H1 (cell line): ENCODE data around the gene VPS13D. TPM values are rescaled to one million over a fixed set of nuclear protein-coding genes. Genes with fewer than 3 reads are reported as not detected.

Source experiments
- CTCF ChIA-PET: fragments of 300-600 bp; sonication (Branson Sonifier 250); formaldehyde crosslinking; loops from one replicate; lab custom pipeline; 2021; ENCODE audit not compliant: partially characterized antibody; lab: Charles Lee
- POLR2A ChIA-PET: fragments of 300-600 bp; sonication (Branson Sonifier 250); formaldehyde crosslinking; loops from one replicate; lab custom pipeline; 2021; ENCODE audit warnings: inconsistent platforms; ENCODE audit not compliant: partially characterized antibody; lab: Charles Lee
- DNase-seq, 2 experiments: peaks; one replicate each; pipeline versions ENCODE4 v3.0.0 to v3.0.0-alpha.2; 2010 to 2022; ENCODE audit warnings: low spot score in 2 of 2, low read depth in 1 of 2, mixed read lengths in 1 of 2
- FAIRE-seq: peaks from 2 replicates; lab custom pipeline; 2011; peaks lifted over from hg19 to GRCh38; lab: Jason Lieb, UNC
- H2AFZ ChIP-seq: 2 replicates; pipeline ENCODE4 v1.8.1; 2012; ENCODE audit warnings: low read length, inconsistent platforms
- H2AK5ac ChIP-seq: 2 replicates; pipeline ENCODE4 v1.6.1; 2013; ENCODE audit warnings: low read depth, low read length
- H2BK120ac ChIP-seq: replicated peaks from 2 replicates; pipeline ENCODE3; 2013; ENCODE audit warnings: low read depth, low read length, inconsistent platforms
- H2BK12ac ChIP-seq: 2 replicates; pipeline ENCODE4 v1.6.1; 2013; ENCODE audit warnings: low read depth, low read length
- H2BK15ac ChIP-seq: 2 replicates; pipeline ENCODE4 v1.6.1; 2013; ENCODE audit warnings: low read length
- H2BK20ac ChIP-seq: 2 replicates; pipeline ENCODE4 v1.6.1; 2013; ENCODE audit warnings: low read length
- H2BK5ac ChIP-seq: 2 replicates; pipeline ENCODE4 v1.6.1; 2013; ENCODE audit warnings: low read depth, low read length
- H3K14ac ChIP-seq: 2 replicates; pipeline ENCODE4 v1.6.1; 2013; ENCODE audit warnings: inconsistent platforms; ENCODE audit not compliant: insufficient read length
- H3K18ac ChIP-seq: 2 replicates; pipeline ENCODE4 v1.6.1; 2013; ENCODE audit warnings: low read length; ENCODE audit errors: extremely low read depth
- H3K23ac ChIP-seq: 2 replicates; pipeline ENCODE4 v1.6.1; 2013; ENCODE audit warnings: inconsistent platforms; ENCODE audit not compliant: insufficient read length
- H3K23me2 ChIP-seq: 2 replicates; pipeline ENCODE4 v1.6.1; 2013; ENCODE audit warnings: low read depth, low read length
- H3K27ac ChIP-seq: 2 replicates; pipeline ENCODE4 v1.6.1; 2011; ENCODE audit warnings: low read depth, low read length, inconsistent platforms
- H3K27me3 ChIP-seq, 4 experiments: replicated peaks in 1 of 4; 1 replicate in 1 of 4; 2 replicates in 3 of 4; pipeline versions ENCODE4 v1.6.1 to v1.8.1; 2011 to 2013; ENCODE audit warnings: low read length in 3 of 4, mild to moderate bottlenecking in 3 of 4, inconsistent platforms in 2 of 4, mixed read lengths in 2 of 4, moderate library complexity in 1 of 4; ENCODE audit not compliant: control insufficient read depth in 3 of 4, insufficient read depth in 3 of 4; ENCODE audit errors: extremely low read depth in 1 of 4
- H3K36me3 ChIP-seq, 4 experiments: 2 replicates each; pipeline versions ENCODE4 v1.6.1 to v1.8.1; 2011 to 2013; ENCODE audit warnings: mild to moderate bottlenecking in 4 of 4, low read length in 3 of 4, moderate library complexity in 2 of 4, control low read depth in 1 of 4, inconsistent platforms in 1 of 4; ENCODE audit not compliant: insufficient read depth in 4 of 4, control insufficient read depth in 2 of 4
- H3K4ac ChIP-seq: replicated peaks from 2 replicates; pipeline ENCODE3; 2013; ENCODE audit warnings: low read length, low read depth, mixed read lengths, inconsistent platforms; ENCODE audit not compliant: insufficient read length
- H3K4me1 ChIP-seq, 4 experiments: replicated peaks in 1 of 4; 1 replicate in 1 of 4; 2 replicates in 3 of 4; pipeline versions ENCODE4 v1.6.1 to v1.8.1; 2011 to 2013; ENCODE audit warnings: low read length in 3 of 4, inconsistent platforms in 2 of 4, mixed read lengths in 1 of 4; ENCODE audit not compliant: insufficient read depth in 4 of 4, control insufficient read depth in 3 of 4
- H3K4me2 ChIP-seq, 2 experiments: 2 replicates each; pipeline versions ENCODE4 v1.6.1 to v1.8.1; 2011 to 2013; ENCODE audit warnings: low read depth in 2 of 2, low read length in 2 of 2, control low read depth in 1 of 2, inconsistent platforms in 1 of 2, mild to moderate bottlenecking in 1 of 2; ENCODE audit not compliant: insufficient read depth in 1 of 2
- H3K4me3 ChIP-seq, 4 experiments: fragments of 200-600, 300-600 bp in 1 of 4; sonication (generic), shearing (Covaris generic), sonication (Bioruptor Twin) in 1 of 4; 2 replicates each; pipeline versions ENCODE4 v1.5.1 to v1.8.1; 2011 to 2016; ENCODE audit warnings: low read length in 4 of 4, low read depth in 3 of 4, control low read depth in 2 of 4, inconsistent platforms in 2 of 4, mild to moderate bottlenecking in 2 of 4, mixed read lengths in 1 of 4, moderate library complexity in 1 of 4; ENCODE audit not compliant: insufficient read depth in 2 of 4; ENCODE audit errors: extremely low read depth in 1 of 4
- H3K56ac ChIP-seq: replicated peaks from 2 replicates; pipeline ENCODE3; 2013; ENCODE audit warnings: low read depth, mild to moderate bottlenecking, mixed read lengths, low read length, inconsistent platforms; ENCODE audit not compliant: insufficient read length
- H3K79me1 ChIP-seq: 2 replicates; pipeline ENCODE4 v1.6.1; 2013; ENCODE audit warnings: low read depth, low read length, control low read depth
- H3K79me2 ChIP-seq, 2 experiments: 2 replicates each; pipeline versions ENCODE4 v1.6.1 to v1.8.1; 2012 to 2013; ENCODE audit warnings: low read length in 2 of 2, mild to moderate bottlenecking in 2 of 2, inconsistent platforms in 1 of 2; ENCODE audit not compliant: insufficient read depth in 2 of 2, control insufficient read depth in 1 of 2
- H3K9ac ChIP-seq, 4 experiments: replicated peaks in 1 of 4; 1 replicate in 1 of 4; 2 replicates in 3 of 4; pipeline versions ENCODE4 v1.6.1 to v1.8.1; 2011 to 2013; ENCODE audit warnings: low read depth in 3 of 4, low read length in 3 of 4, control low read depth in 2 of 4, mild to moderate bottlenecking in 2 of 4, moderate library complexity in 2 of 4, inconsistent platforms in 1 of 4; ENCODE audit errors: extremely low read depth in 1 of 4
- H3K9me3 ChIP-seq, 2 experiments: 2 replicates each; pipeline versions ENCODE4 v1.6.1 to v1.8.1; 2012 to 2013; ENCODE audit warnings: mild to moderate bottlenecking in 2 of 2, moderate library complexity in 2 of 2, control low read depth in 1 of 2, inconsistent platforms in 1 of 2, low read depth in 1 of 2, low read length in 1 of 2, mixed read lengths in 1 of 2; ENCODE audit not compliant: insufficient read depth in 2 of 2
- H4K20me1 ChIP-seq, 2 experiments: replicated peaks in 1 of 2; 2 replicates each; pipeline versions ENCODE3 to v1.8.1; 2011 to 2013; ENCODE audit warnings: inconsistent platforms in 2 of 2, low read length in 2 of 2, mild to moderate bottlenecking in 1 of 2; ENCODE audit not compliant: insufficient read depth in 2 of 2, control insufficient read depth in 1 of 2
- H4K5ac ChIP-seq: 2 replicates; pipeline ENCODE4 v1.6.1; 2013; ENCODE audit warnings: low read length, low read depth, mixed read lengths, inconsistent platforms; ENCODE audit not compliant: insufficient read length
- H4K8ac ChIP-seq: 2 replicates; pipeline ENCODE4 v1.8.0; 2013; ENCODE audit warnings: mild to moderate bottlenecking, moderate library complexity, low read length, inconsistent platforms; ENCODE audit not compliant: insufficient read depth; ENCODE audit errors: extremely low read depth
- H4K91ac ChIP-seq: replicated peaks from 2 replicates; pipeline ENCODE3; 2013; ENCODE audit warnings: low read length, mixed read lengths, inconsistent platforms; ENCODE audit not compliant: insufficient read length
- BRCA1 ChIP-seq: IDR thresholded peaks from 2 replicates; pipeline ENCODE4 v1.6.1; 2012; ENCODE audit warnings: low read depth, low read length, improper control_type of control experiment
- CEBPB ChIP-seq: IDR thresholded peaks from 2 replicates; pipeline ENCODE4 v1.6.1; 2012; ENCODE audit warnings: low read depth, low read length
- CHD1 ChIP-seq: IDR thresholded peaks from 2 replicates; pipeline ENCODE4 v1.6.1; 2012; ENCODE audit warnings: low read depth, low read length, improper control_type of control experiment
- EGR1 ChIP-seq: IDR thresholded peaks from 2 replicates; pipeline ENCODE4 v1.6.1; 2011; ENCODE audit warnings: low read depth, low read length, borderline replicate concordance
- EZH2 ChIP-seq: fragments of 200-600 bp; sonication (generic); IDR thresholded peaks from 2 replicates; pipeline ENCODE4 v1.7.1; 2012; ENCODE audit warnings: low read depth, mild to moderate bottlenecking, moderate library complexity, low read length, inconsistent platforms; ENCODE audit not compliant: severe bottlenecking
- JUN ChIP-seq: IDR thresholded peaks from 2 replicates; pipeline ENCODE4 v1.6.1; 2011; ENCODE audit warnings: low read depth, mild to moderate bottlenecking, improper control_type of control experiment, low read length
- POLR2AphosphoS5 ChIP-seq: IDR thresholded peaks from 2 replicates; pipeline ENCODE4 v1.6.1; 2011; ENCODE audit warnings: low read depth, low read length
- POU5F1 ChIP-seq: IDR thresholded peaks from 2 replicates; pipeline ENCODE4 v1.6.1; 2011; ENCODE audit warnings: low read depth, mild to moderate bottlenecking, low read length, moderate library complexity
- RXRA ChIP-seq: IDR thresholded peaks from 2 replicates; pipeline ENCODE4 v1.6.1; 2011; ENCODE audit warnings: low read depth, mild to moderate bottlenecking, low read length, moderate library complexity; ENCODE audit not compliant: insufficient read depth
- YY1 ChIP-seq: IDR thresholded peaks from 2 replicates; pipeline ENCODE4 v1.6.1; 2011; ENCODE audit warnings: low read depth, mild to moderate bottlenecking, low read length
- ZNF274 ChIP-seq: IDR thresholded peaks from 2 replicates; pipeline ENCODE4 v1.7.0; 2012; ENCODE audit warnings: low read length, borderline replicate concordance; ENCODE audit errors: extremely low read depth
- WGBS, 2 experiments: shearing (Covaris generic) in 1 of 2; methylation state at CpG; one replicate each; pipeline versions ENCODE4 v1.1.6 to v1.1.7; 2013 to 2015; ENCODE audit warnings: low lambda C conversion rate in 2 of 2, mixed read lengths in 2 of 2, inconsistent platforms in 1 of 2, low coverage in 1 of 2, missing lambda C conversion rate in 1 of 2; ENCODE audit not compliant: insufficient replicate concordance in 2 of 2, insufficient coverage in 1 of 2, insufficient read length in 1 of 2; ENCODE audit errors: extremely low coverage in 1 of 2, missing lambda C conversion rate in 1 of 2; 5-methylcytosine and 5-hydroxymethylcytosine counted together
- polyA plus RNA-seq, 7 experiments: library from polyadenylated mRNA; depleted of rRNA in 3 of 7; stranded (reverse) in 5 of 7; unstranded in 2 of 7; fragments of >200 nt in 5 of 7; fragments of 200-250 nt in 2 of 7; gene quantifications; 1 replicate in 5 of 7; 2 replicates in 1 of 7; 4 replicates in 1 of 7; pipeline versions ENCODE4 v1.2.1 to v1.2.3, GENCODE V29; 2011 to 2013; ENCODE audit warnings: missing spikeins in 2 of 7, mixed read lengths in 2 of 7
- total RNA-seq: library from RNA; stranded (reverse); fragmentation: NEBNext Ultra II Directional; extraction: Animal tissue kit (Norgen Biotek cat#: 25700); gene quantifications from 2 replicates; pipeline ENCODE4 v1.2.1, GENCODE V29; 2021

The VPS13D gene
- total and polyA plus RNA-seq, 2 of the 8 experiments (the other 6 are each of a cell fraction or from before 2014, with no cell fraction given): 10.9 to 31.2 TPM

DNA sequence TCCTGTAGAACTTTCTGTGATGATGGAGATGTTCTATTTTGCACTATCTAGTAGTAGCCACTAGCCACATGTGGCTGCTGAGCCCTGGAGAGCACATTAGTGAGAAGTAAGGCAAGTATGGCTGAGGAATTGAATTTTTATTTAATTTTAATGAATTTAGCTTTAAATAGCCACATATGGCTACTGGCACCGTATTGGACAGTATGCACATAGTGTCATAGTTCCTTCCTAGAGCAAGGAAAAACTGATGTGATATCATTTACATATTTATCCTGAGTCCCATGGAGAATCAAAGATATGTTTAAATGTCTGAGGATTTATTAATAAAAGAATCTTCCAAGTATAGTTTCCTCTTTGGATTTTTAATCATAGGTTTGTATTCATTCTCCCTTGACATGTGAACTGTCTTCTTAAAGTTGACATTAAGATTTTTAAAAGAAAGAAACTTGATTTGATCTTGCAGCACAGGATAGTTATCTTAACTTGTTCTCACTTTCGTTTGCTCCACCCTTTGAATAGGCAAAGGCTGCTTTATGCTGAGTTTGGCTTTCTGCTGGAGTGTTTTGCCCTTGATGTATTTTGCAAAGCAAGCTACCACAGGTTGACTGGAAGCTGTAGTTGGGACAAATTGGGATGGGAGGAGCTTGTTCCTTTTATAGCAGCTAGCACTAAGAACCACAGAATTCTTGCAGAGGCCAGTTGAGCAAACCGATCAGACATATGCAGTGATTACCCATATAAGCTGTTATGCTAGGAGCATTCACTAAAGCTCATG lies 129.7 kb downstream of the VPS13D start:
- Histone ChIP-seq H3K4me2 (0 out of 4 replicates have a peak overlapping the region, but pooled peaks of 1 of the 2 experiments have one; percentile 37), H3K27me3 (no peaks in the 10 kb centered on the region), H4K8ac (no peak overlapping the region)
- TF ChIP-seq JUN (no peak), BRCA1 (no peak), CEBPB (no peak), POU5F1 (no peak), POLR2AphosphoS5 (no peak), RXRA (no peak), ZNF274 (no peak), EZH2 (no peak), YY1 (no peak), CHD1 (no peak), EGR1 (no peak)
- TF ChIP-seq, all 59 proteins: peak for 0
- peaks cover 0 to 2% of the 10 kb centered on the region in 2 experiments for H4K20me1 ChIP-seq
- H3K56ac ChIP-seq: no peak overlapping the region
- no peak overlapping the region for H3K18ac ChIP-seq
- peaks cover 2 to 36% (median 8%) of the 10 kb centered on the region in 4 experiments; a peak in 6 of 8 replicates for H3K36me3 ChIP-seq
- H4K5ac ChIP-seq: no peak overlapping the region
- no peak overlapping the region for H3K4me3 ChIP-seq
- ChIA-PET CTCF (no interaction called here), POLR2A (interaction anchor here (0.6 kb wide), 1 partner anchor 19 kb away, joined by 3 read pairs; no protein-coding TSS in a partner anchor)
- H3K9me3 ChIP-seq: no peaks in the 10 kb centered on the region
- no peak overlapping the region for H2AFZ ChIP-seq
- H3K79me1 ChIP-seq: no peaks in the 10 kb centered on the region
- H3K27ac ChIP-seq: no peak overlapping the region
- H3K23me2 ChIP-seq: peaks cover 3% of the 10 kb centered on the region; the same call in 1 of the 2 replicates
- no peak overlapping the region for H2AK5ac ChIP-seq
- H3K4me1 ChIP-seq: peaks cover 0 to 6% (median 2%) of the 10 kb centered on the region in 4 experiments; a peak in 4 of 7 replicates
- no peak for DNase-seq
- H3K9ac ChIP-seq: no peak overlapping the region
- FAIRE-seq: no peak
- H3K4ac ChIP-seq: no peak overlapping the region
- H2BK120ac ChIP-seq: no peak overlapping the region
- no peak overlapping the region for H3K23ac ChIP-seq
- 80% methylated on average over 3 of the region's 3 CpGs; no CpG with 5 or more reads in 1 of the 2 experiments for WGBS, 2 experiments
- no peaks in the 10 kb centered on the region for H3K79me2 ChIP-seq
- no peak overlapping the region for H2BK20ac ChIP-seq
- no peak overlapping the region for H2BK5ac ChIP-seq
- H3K14ac ChIP-seq: no peak overlapping the region
- H2BK15ac ChIP-seq: no peak overlapping the region
- no peak overlapping the region for H2BK12ac ChIP-seq
- H4K91ac ChIP-seq: no peak overlapping the region
